EL (cell line): ENCODE data around the gene NFATC3.
A peak's percentile ranks its signal among the peaks of the same experiment; 100 is the strongest.

ENCODE experiments used
- DNase-seq: peaks from one replicate; pipeline ENCODE4 v3.0.0-alpha.2; 2016

Gene NFATC3

GRCh38 chr16:68233835-68234187 lies 148.6 kb downstream of the NFATC3 start:
- DNase-seq = no peak

GRCh38 chr16:68234188-68235107 lies 149.3 kb downstream of the NFATC3 start:
- no peak for DNase-seq

- DNase-seq = no peak
Observed at GRCh38 chr16:68235108-68235886, 150.1 kb downstream of the NFATC3 start.

GRCh38 chr16:68235887-68236136 lies 150.6 kb downstream of the NFATC3 start, which contains the start of gene ESRP2:
Gene ESRP2 (minus strand): TSS chr16:68236127. CDS start chr16:68236045, 82 bp downstream.
- DNase-seq = no peak

- no peak for DNase-seq
Observed at GRCh38 chr16:68236137-68236825, 151.1 kb downstream of the NFATC3 start.

GRCh38 chr16:68236826-68237242 lies 151.7 kb downstream of the NFATC3 start:
- DNase-seq = no peak

- peak; percentile 99 for DNase-seq
Observed at GRCh38 chr16:68237243-68238028, 152.3 kb downstream of the NFATC3 start.

- DNase-seq = no peak
Observed at GRCh38 chr16:68238029-68238345, 152.8 kb downstream of the NFATC3 start.

- DNase-seq = no peak
Observed at GRCh38 chr16:68242085-68242484, 156.9 kb downstream of the NFATC3 start.

GRCh38 chr16:68242926-68243858 lies 158.0 kb downstream of the NFATC3 start:
- DNase-seq = no peak

GRCh38 chr16:68244481-68244902 lies 159.3 kb downstream of the NFATC3 start:
- no peak for DNase-seq

- DNase-seq = peak; percentile 91
Observed at GRCh38 chr16:68244903-68245853, 160.0 kb downstream of the NFATC3 start, which contains the start of gene PLA2G15. Gene PLA2G15 (plus strand): TSS chr16:68245373. CDS start chr16:68245427, 54 bp downstream.

- no peak for DNase-seq
Observed at GRCh38 chr16:68246121-68246520, 161.0 kb downstream of the NFATC3 start.

- DNase-seq = no peak
Observed at GRCh38 chr16:68246666-68247065, 161.5 kb downstream of the NFATC3 start.

GRCh38 chr16:68247400-68247799 lies 162.2 kb downstream of the NFATC3 start:
- DNase-seq = no peak

GRCh38 chr16:68247932-68248331 lies 162.8 kb downstream of the NFATC3 start:
- DNase-seq = no peak

- no peak for DNase-seq
Observed at GRCh38 chr16:68249371-68249770, 164.2 kb downstream of the NFATC3 start.

- DNase-seq = no peak
Observed at GRCh38 chr16:68250951-68251350, 165.8 kb downstream of the NFATC3 start.

GRCh38 chr16:68251832-68252231 lies 166.7 kb downstream of the NFATC3 start:
- no peak for DNase-seq

GRCh38 chr16:68252383-68252782 lies 167.2 kb downstream of the NFATC3 start:
- no peak for DNase-seq
